Activated CD8-positive, alpha-beta memory T cell treated with anti-CD3 and anti-CD28 coated beads for 24 hours (primary cell): Measurements from ENCODE around the gene UNC119B.

ENCODE experiments used
- DNase-seq: peaks from one replicate; pipeline ENCODE4 v3.0.0-alpha.2; 2020

The UNC119B gene

GRCh38 chr12:120741476-120742421 is 31.5 kb downstream of the UNC119B start:
- DNase-seq: no peak

GRCh38 chr12:120744922-120745493 is 34.8 kb downstream of the UNC119B start:
- no peak for DNase-seq

DNA sequence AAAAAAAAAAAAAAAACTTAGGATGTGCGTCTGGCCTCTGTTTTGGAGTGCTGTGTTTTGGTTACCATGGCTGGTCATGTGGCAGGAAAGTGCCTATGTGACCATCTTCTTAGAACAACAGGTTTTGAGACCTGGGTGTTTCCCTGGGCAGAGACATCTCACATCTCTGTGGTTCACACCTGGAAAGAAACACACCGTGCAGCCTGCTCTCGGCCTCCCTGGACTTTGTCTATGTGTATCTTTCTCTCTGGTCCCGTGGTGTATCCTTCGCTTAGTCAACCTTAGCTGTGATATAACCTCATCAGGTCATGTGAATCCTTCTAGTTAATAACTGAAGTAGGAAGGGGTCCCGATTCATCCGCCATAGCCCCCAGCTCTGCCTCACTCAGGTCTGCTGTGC is 38.0 kb downstream of the UNC119B start:
- DNase-seq: no peak

- DNase-seq: no peak
Measured at GRCh38 chr12:120749256-120749655, 39.0 kb downstream of the UNC119B start.

GRCh38 chr12:120750806-120751205 is 40.5 kb downstream of the UNC119B start:
- DNase-seq: no peak

GRCh38 chr12:120751389-120751788 is 41.1 kb downstream of the UNC119B start:
- no peak for DNase-seq

DNA sequence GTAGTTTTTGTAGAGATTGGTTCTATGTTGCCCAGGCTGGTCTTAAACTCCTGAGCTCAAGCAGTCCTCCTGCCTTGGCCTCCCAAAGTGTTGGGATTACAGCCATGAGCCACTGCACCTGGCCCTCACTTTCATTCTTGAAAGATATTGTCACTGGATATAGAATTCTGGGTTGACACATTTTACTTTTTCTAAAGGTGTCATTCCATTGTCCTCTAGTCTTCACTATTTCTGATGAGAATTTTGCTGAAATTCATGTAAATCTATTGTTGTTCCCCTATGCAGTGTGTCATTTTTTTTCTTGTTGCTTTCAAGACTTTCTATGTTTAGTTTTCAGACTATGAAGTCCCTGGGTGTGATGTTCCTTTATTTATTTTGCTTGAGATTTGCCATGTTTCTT is 44.5 kb downstream of the UNC119B start:
- DNase-seq: no peak

- DNase-seq: no peak
Measured at GRCh38 chr12:120755269-120755668, 45.0 kb downstream of the UNC119B start.

GRCh38 chr12:120757226-120757742 is 47.0 kb downstream of the UNC119B start:
- DNase-seq: no peak

DNA sequence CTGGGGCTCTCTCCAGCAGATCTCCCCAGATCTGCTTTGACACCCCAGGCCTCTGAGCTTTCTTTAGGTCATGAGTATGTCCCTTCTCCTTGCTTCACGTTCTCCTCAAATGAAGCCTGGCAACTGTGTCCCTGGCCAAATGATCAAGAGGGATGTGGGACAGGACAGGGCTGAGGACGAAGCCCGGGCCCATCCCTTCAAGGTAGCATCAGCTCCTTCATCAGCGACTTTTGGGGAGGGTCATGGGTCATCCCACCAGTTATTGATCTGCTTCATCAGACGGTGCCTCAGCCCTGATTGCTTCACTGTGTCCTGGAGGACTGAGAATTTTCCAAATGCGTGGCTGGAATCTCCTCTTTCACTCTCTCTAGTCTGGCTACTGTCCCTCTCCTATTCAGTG is 47.7 kb downstream of the UNC119B start:
- DNase-seq: no peak

GRCh38 chr12:120758798-120759590 is 48.7 kb downstream of the UNC119B start:
- DNase-seq: no peak

DNA sequence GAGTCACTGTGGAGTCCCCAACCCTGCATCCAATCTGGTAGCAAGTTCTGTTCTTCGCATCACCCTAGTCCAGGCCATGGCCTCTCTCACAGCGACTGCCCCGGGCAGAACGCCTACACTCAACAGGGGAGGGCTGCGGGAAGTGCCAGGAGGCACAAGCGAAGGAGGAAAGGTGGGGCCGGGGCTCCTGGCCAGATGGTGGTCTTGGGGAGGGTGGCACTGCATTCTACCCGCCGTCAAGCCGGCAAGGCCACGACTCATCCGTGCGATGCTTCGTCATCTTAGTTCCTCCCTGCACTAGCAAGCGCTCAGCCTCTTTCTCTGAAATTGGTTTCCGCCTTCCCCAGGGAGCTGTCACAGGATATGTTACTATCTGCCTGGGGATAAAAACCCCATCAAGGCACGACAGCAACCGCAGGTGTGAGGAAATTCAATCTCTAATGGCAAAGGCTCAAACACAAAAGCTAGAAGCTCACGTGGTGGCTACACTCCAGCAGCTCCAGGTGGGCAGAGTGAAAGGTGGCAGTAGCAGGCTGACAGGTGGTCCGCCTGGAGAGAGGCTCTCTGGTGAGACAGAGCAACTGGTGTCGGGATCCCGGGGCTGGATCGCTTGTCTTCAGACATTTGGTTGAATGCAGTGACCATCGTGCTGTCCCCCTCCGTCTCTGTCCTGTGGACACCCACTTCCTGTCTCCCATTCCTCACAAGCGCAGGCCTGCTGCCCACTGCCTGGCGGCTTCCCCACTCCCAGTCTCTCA is 49.5 kb downstream of the UNC119B start:
- no peak for DNase-seq

DNA sequence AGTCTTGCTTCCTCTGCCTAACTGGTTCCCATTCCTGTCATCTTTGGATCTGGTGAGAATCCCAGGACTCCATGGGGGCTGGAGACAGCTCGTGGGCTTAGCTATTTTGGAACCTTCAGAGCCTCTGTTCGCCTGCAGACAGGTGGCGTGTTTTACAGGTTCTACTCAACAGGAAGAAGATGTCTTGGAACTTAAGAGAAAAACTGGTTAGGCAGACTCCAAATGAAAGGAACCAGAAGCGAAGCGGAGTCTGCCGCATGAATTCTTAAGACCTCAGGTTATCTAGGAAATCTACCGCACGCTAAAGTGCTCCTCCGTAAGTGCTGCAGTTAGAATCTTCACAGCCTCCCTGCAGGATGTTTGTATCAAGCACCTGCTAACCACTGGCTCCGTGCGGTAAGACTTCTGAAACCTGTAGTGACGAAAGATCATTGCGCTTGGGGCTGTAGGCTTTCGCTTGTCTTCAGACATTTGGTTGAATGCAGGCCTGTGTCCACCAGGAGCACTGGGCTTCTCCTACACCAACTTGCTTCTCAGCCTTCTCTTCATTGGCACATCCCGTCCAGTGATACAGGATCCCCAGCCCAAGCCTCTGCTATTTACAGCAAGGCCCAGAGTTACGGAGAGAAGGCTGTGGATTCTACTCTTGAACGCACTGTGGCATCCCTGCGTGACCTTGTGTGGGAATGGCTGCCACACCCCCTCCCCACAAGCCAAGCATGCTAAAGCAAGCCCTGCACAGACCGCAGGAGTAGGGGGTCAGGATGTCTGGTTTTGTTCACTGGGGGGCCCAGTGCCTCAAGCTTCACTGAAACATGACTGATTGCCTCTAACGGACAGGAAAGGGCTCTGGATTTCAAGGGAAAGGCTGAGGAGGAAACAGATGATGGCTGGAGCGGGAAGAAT is 50.3 kb downstream of the UNC119B start:
- no peak for DNase-seq

GRCh38 chr12:120761519-120761934 is 51.3 kb downstream of the UNC119B start:
- no peak for DNase-seq

GRCh38 chr12:120762086-120762485 is 51.8 kb downstream of the UNC119B start:
- DNase-seq: no peak

DNA sequence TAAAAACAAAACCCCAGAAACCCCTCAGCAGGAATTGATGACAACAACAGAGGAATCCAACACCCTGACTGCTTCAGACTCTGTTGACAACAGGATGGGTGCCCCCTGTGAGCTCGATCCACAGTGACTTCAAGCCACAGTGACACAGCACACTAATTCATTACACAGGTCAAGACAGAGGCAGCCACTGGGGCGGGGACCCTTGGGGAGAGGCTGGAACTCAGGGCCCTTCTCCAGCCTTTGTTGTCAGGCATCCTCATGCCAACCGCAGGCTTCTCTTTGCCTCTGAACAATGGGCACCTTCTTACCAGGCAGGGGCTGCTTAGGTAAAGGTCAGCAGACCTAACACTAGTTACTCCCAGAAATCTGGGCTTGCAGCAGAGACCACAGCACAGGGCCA is 53.0 kb downstream of the UNC119B start:
- DNase-seq: no peak

DNA sequence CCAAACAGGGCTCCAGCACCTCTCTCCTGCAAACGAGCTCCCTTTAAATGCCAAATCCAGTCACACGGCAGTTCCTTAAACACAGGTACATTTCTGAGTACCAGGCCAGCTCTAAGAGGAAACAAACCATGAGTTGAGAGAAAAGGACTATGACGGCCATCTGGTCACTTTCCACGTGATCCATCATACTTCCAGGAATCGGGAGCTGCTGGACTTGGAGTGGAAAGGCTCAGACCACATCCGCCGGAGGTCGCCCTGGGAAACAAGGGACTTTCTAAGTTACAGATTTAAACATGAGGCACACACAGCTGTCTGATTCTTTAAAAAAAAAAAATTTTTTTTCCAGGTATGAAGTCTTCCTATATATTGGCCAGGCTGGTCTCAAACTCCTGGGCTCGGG is 54.6 kb downstream of the UNC119B start:
- no peak for DNase-seq

DNA sequence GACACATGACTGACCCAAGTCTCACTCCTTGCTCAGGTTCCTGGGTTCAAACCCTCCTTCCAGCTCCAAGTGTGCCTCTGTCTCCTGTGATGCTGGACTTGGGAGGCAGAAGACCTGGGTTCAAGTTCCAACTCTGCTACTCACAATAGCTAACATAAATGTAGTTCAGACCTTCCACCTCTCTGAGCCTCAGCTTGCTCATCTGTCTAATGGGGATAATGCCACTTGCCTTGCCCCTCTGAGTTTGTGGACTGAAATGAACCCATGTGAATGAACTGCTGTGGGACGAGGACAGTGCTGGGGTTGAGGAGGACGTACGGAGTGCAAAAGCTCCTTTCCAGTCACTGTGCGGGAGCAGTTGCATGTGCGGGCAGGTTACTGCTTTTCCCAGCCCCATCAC is 56.3 kb downstream of the UNC119B start:
- no peak for DNase-seq

- no peak for DNase-seq
Measured at GRCh38 chr12:120767071-120768024, 57.1 kb downstream of the UNC119B start.

DNA sequence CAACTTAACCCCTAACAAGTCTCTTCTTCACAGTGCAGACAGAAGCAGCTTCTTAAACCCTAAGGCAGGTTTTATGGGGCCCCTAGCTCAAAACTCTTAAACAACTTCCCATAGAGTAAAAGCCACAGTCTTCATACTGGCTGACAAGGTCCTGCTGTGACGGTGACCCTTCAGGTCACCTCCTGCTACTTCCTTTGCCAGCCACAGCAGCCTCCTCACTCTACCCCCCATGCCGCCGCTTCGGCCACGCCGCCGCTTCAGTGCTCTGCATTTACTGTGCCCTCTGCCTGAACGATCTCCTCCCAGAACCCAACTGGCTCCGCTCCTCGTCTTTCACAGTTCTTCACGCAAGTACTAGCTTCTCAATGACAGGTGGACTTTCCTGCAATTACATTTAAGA is 60.8 kb downstream of the UNC119B start:
- DNase-seq: no peak
